Astrocyte (in vitro differentiated cells and primary cell): ENCODE results near the gene CPXM2. TPM values are rescaled to one million over a fixed set of nuclear protein-coding genes. Genes with fewer than 3 reads are reported as not detected.

Experiments
- DNase-seq: peaks from one replicate; pipeline ENCODE4 v3.0.0-alpha.2; 2010; ENCODE audit warnings: low read depth
- FAIRE-seq: peaks from 2 replicates; lab custom pipeline; 2011; peaks lifted over from hg19 to GRCh38; lab: Jason Lieb, UNC
- H2AFZ ChIP-seq: 2 replicates; pipeline ENCODE4 v1.6.0; 2012; ENCODE audit warnings: low read depth, low read length, inconsistent platforms
- H3K27ac ChIP-seq: 2 replicates; pipeline ENCODE4 v1.5.1; 2011; ENCODE audit warnings: low read depth, low read length, inconsistent platforms
- H3K27me3 ChIP-seq: 2 replicates; pipeline ENCODE4 v1.6.0; 2011; ENCODE audit warnings: low read length, inconsistent platforms; ENCODE audit not compliant: insufficient read depth
- H3K36me3 ChIP-seq: 2 replicates; pipeline ENCODE4 v1.5.1; 2011; ENCODE audit warnings: low read length, inconsistent platforms; ENCODE audit not compliant: insufficient read depth
- H3K4me1 ChIP-seq: 2 replicates; pipeline ENCODE4 v1.5.1; 2011; ENCODE audit warnings: low read length, inconsistent platforms; ENCODE audit not compliant: insufficient read depth
- H3K4me2 ChIP-seq: 2 replicates; pipeline ENCODE4 v1.6.0; 2012; ENCODE audit warnings: low read length, inconsistent platforms
- H3K4me3 ChIP-seq: 2 replicates; pipeline ENCODE4 v1.5.1; 2011; ENCODE audit warnings: low read depth, mild to moderate bottlenecking, low read length, inconsistent platforms; ENCODE audit not compliant: insufficient read depth
- H3K79me2 ChIP-seq: 2 replicates; pipeline ENCODE4 v1.6.0; 2012; ENCODE audit warnings: mild to moderate bottlenecking, low read length, inconsistent platforms; ENCODE audit not compliant: insufficient read depth
- H3K9ac ChIP-seq: 2 replicates; pipeline ENCODE4 v1.6.0; 2012; ENCODE audit warnings: mild to moderate bottlenecking, low read length, inconsistent platforms
- H3K9me3 ChIP-seq: 2 replicates; pipeline ENCODE4 v1.5.1; 2012; ENCODE audit warnings: low read depth, mild to moderate bottlenecking, low read length, inconsistent platforms; ENCODE audit not compliant: insufficient read depth
- H4K20me1 ChIP-seq: 2 replicates; pipeline ENCODE4 v1.6.0; 2012; ENCODE audit warnings: low read length, inconsistent platforms; ENCODE audit not compliant: insufficient read depth
- H3K27ac Mint-ChIP-seq: one replicate; pipeline ENCODE4 v1.8.0; 2021; ENCODE audit warnings: mild to moderate bottlenecking, mixed read lengths; ENCODE audit not compliant: unreplicated experiment
- H3K27me3 Mint-ChIP-seq: one replicate; pipeline ENCODE4 v1.8.0; 2021; ENCODE audit warnings: low read depth, mixed read lengths; ENCODE audit not compliant: unreplicated experiment
- H3K36me3 Mint-ChIP-seq: one replicate; pipeline ENCODE4 v1.8.0; 2021; ENCODE audit warnings: low read depth, mixed read lengths; ENCODE audit not compliant: unreplicated experiment
- H3K4me1 Mint-ChIP-seq: one replicate; pipeline ENCODE4 v1.8.0; 2021; ENCODE audit warnings: low read depth, mixed read lengths; ENCODE audit not compliant: unreplicated experiment
- H3K4me3 Mint-ChIP-seq: one replicate; pipeline ENCODE4 v1.8.0; 2021; ENCODE audit warnings: mild to moderate bottlenecking, moderate library complexity, mixed read lengths; ENCODE audit not compliant: unreplicated experiment
- H3K9me3 Mint-ChIP-seq: one replicate; pipeline ENCODE4 v1.8.0; 2021; ENCODE audit warnings: mild to moderate bottlenecking, mixed read lengths; ENCODE audit not compliant: unreplicated experiment
- CTCF ChIP-seq: IDR thresholded peaks from 2 replicates; pipeline ENCODE4 v1.5.1; 2011; ENCODE audit warnings: low read depth, mild to moderate bottlenecking, inconsistent platforms, low read length, moderate library complexity; ENCODE audit not compliant: insufficient read depth
- EZH2 ChIP-seq: IDR thresholded peaks from 2 replicates; pipeline ENCODE4 v1.6.1; 2012; ENCODE audit warnings: mild to moderate bottlenecking, low read length, inconsistent platforms; ENCODE audit not compliant: insufficient read depth
- total RNA-seq: library from RNA; stranded (reverse); gene quantifications from 2 replicates; pipeline ENCODE4 v1.2.1, GENCODE V29; 2021

CPXM2 gene
- total RNA-seq, 1 donor from 2014 or later, result 5.2 TPM

GRCh38 chr10:123928427-123928826 lies 36.8 kb upstream of the CPXM2 start:
- Histone ChIP-seq H3K4me3 (no peak overlapping the region), H3K9ac (no peak overlapping the region), H3K27ac (no peak overlapping the region), H3K27me3 (no peaks in the 10 kb centered on the region), H3K36me3 (no peaks in the 10 kb centered on the region), H4K20me1 (no peaks in the 10 kb centered on the region), H3K9me3 (no peaks in the 10 kb centered on the region), H2AFZ (no peak overlapping the region), H3K4me1 (no peaks in the 10 kb centered on the region), H3K4me2 (no peak overlapping the region), H3K79me2 (no peaks in the 10 kb centered on the region)
- peaks cover 5% of the 10 kb centered on the region for H3K4me1 Mint-ChIP-seq
- FAIRE-seq (no peak), DNase-seq (no peak)
- no peaks in the 10 kb centered on the region for H3K36me3 Mint-ChIP-seq
- peaks cover 22% of the 10 kb centered on the region for H3K9me3 Mint-ChIP-seq
- peaks cover 9% of the 10 kb centered on the region for H3K27me3 Mint-ChIP-seq
- no peak overlapping the region for H3K27ac Mint-ChIP-seq
- TF ChIP-seq CTCF (no peak), EZH2 (no peak)
- H3K4me3 Mint-ChIP-seq, result no peak overlapping the region

GRCh38 chr10:123926401-123927264 lies 35.0 kb upstream of the CPXM2 start:
- no peaks in the 10 kb centered on the region for H3K36me3 Mint-ChIP-seq
- FAIRE-seq (peak; percentile 9), DNase-seq (no peak)
- no peaks in the 10 kb centered on the region for H3K27me3 ChIP-seq
- H3K9me3 ChIP-seq, result no peaks in the 10 kb centered on the region
- H3K79me2 ChIP-seq, result no peaks in the 10 kb centered on the region
- no peak overlapping the region for H3K9ac ChIP-seq
- H4K20me1 ChIP-seq, result no peaks in the 10 kb centered on the region
- no peak overlapping the region for H3K27ac ChIP-seq
- peak overlapping the region; percentile 60 for H3K27ac Mint-ChIP-seq
- H3K4me2 ChIP-seq, result no peak overlapping the region
- H2AFZ ChIP-seq, result no peak overlapping the region
- TF ChIP-seq EZH2, result no peak
- TF ChIP-seq CTCF, result no peak
- H3K4me3 Mint-ChIP-seq, result no peak overlapping the region
- H3K4me1 Mint-ChIP-seq, result peaks cover 5% of the 10 kb centered on the region
- peaks cover 4% of the 10 kb centered on the region for H3K27me3 Mint-ChIP-seq
- H3K4me1 ChIP-seq, result no peaks in the 10 kb centered on the region
- no peak overlapping the region for H3K4me3 ChIP-seq
- H3K9me3 Mint-ChIP-seq, result peaks cover 26% of the 10 kb centered on the region
- no peaks in the 10 kb centered on the region for H3K36me3 ChIP-seq

GRCh38 chr10:123922126-123922525 lies 30.5 kb upstream of the CPXM2 start:
- no peaks in the 10 kb centered on the region for H3K79me2 ChIP-seq
- no peak for TF ChIP-seq CTCF
- TF ChIP-seq EZH2, result no peak
- Mint-ChIP-seq H3K27me3 (peaks cover 12% of the 10 kb centered on the region), H3K36me3 (no peaks in the 10 kb centered on the region), H3K4me1 (peaks cover 5% of the 10 kb centered on the region), H3K9me3 (peaks cover 24% of the 10 kb centered on the region), H3K27ac (no peak overlapping the region), H3K4me3 (no peak overlapping the region)
- no peaks in the 10 kb centered on the region for H3K9me3 ChIP-seq
- no peaks in the 10 kb centered on the region for H3K4me1 ChIP-seq
- H3K27ac ChIP-seq, result no peak overlapping the region
- no peaks in the 10 kb centered on the region for H3K27me3 ChIP-seq
- no peak for FAIRE-seq
- no peak overlapping the region for H2AFZ ChIP-seq
- H3K9ac ChIP-seq, result no peak overlapping the region
- no peak overlapping the region for H3K4me2 ChIP-seq
- H3K4me3 ChIP-seq, result no peak overlapping the region
- H4K20me1 ChIP-seq, result no peaks in the 10 kb centered on the region
- H3K36me3 ChIP-seq, result no peaks in the 10 kb centered on the region
- DNase-seq, result no peak
